Central memory CD4-positive, alpha-beta T cell (primary cell): ENCODE results near the gene ANKRD50.

Experiments
- DNase-seq: peaks from one replicate; pipeline ENCODE4 v3.0.0; 2022

The ANKRD50 gene

GRCh38 chr4:124633285-124633941 is 79.1 kb downstream of the ANKRD50 start:
- DNase-seq, result no peak

GRCh38 chr4:124632439-124632838 is 80.1 kb downstream of the ANKRD50 start:
- DNase-seq, result no peak

- no peak for DNase-seq
Measured at GRCh38 chr4:124631760-124632159, 80.8 kb downstream of the ANKRD50 start.

GRCh38 chr4:124629681-124630080 is 82.9 kb downstream of the ANKRD50 start:
- no peak for DNase-seq
